Upper lobe of left lung (tissue), 4 donors: ENCODE results near the gene ARGFX.

Source experiments
- CTCF ChIP-seq, 6 experiments: fragments of 450-650 bp in 4 of 6; fragments of 200-600 bp in 2 of 6; sonication (generic) in 2 of 6; IDR thresholded peaks; one replicate each; pipeline ENCODE4 v1.5.1; 2016 to 2019; ENCODE audit warnings: antibody characterized with exemption in 6 of 6
- EP300 ChIP-seq, 4 donors: sonication (generic); formaldehyde crosslinking; IDR thresholded peaks; one replicate each; pipeline ENCODE4 v1.5.1; 2017; ENCODE audit warnings: antibody characterized with exemption in 4 of 4, control low read depth in 2 of 4
- POLR2A ChIP-seq, 4 donors: fragments of 450-650 bp; IDR thresholded peaks; one replicate each; pipeline ENCODE4 v1.5.1; 2016 to 2017; ENCODE audit warnings: antibody characterized with exemption in 4 of 4, mild to moderate bottlenecking in 2 of 4
- POLR2AphosphoS5 ChIP-seq, 2 donors: sonication (generic); formaldehyde crosslinking; IDR thresholded peaks; one replicate each; pipeline ENCODE4 v1.5.1; 2017; ENCODE audit warnings: antibody characterized with exemption in 2 of 2

DNA sequence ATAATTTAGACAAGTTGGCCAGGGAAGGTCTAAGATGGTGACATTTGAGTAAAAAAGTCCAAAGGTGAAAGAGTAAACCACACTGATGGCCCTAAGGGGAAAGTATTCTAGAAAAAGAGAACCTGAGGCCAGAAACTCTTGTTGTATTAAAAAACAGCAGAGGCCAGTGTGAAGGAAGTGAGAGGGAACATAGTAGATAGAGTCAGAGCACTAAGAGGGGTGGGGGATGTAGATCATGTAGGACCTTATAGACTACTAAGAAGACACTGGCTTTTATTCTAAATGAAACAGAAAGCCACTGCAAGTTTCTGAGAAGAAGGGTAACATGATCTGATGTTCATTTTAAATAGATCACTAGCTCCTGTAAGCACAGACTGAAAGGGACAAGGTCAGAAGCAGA lies 36.5 kb upstream of the ARGFX start:
- TF ChIP-seq CTCF (IDR thresholded peaks at IDR 0.05) (no peak), EP300 (IDR thresholded peaks at IDR 0.05) (no peak), POLR2AphosphoS5 (IDR thresholded peaks at IDR 0.05) (no peak), POLR2A (IDR thresholded peaks at IDR 0.05) (no peak)
